ENCODE data around the gene C4A. TPM values are rescaled to one million over a fixed set of nuclear protein-coding genes. Genes with fewer than 3 reads are reported as not detected.
A peak's percentile ranks its signal among the peaks of the same experiment; 100 is the strongest.
"Not testable (repeated sequence)": the region's sequence is repeated elsewhere in the genome, so short reads cannot be mapped to it uniquely, and the experiment has no call there.

C4A gene
- total RNA-seq, 1 experiment from 2014 or later = 0.30 TPM

GRCh38 chr6:32041050-32041321 is 59.1 kb downstream of the C4A start:
- DNase-seq (ENCODE audit: low read depth); in situ Hi-C loops (cut with HindIII; ENCODE audit: low pct_unique_long_range_greater_than_20kb, low sequenced_read_pairs): not testable (repeated sequence)

- DNase-seq (ENCODE audit: low read depth); in situ Hi-C loops (cut with HindIII; ENCODE audit: low pct_unique_long_range_greater_than_20kb, low sequenced_read_pairs): not testable (repeated sequence)
Observed at GRCh38 chr6:32041385-32041784, 59.5 kb downstream of the C4A start.

DNA sequence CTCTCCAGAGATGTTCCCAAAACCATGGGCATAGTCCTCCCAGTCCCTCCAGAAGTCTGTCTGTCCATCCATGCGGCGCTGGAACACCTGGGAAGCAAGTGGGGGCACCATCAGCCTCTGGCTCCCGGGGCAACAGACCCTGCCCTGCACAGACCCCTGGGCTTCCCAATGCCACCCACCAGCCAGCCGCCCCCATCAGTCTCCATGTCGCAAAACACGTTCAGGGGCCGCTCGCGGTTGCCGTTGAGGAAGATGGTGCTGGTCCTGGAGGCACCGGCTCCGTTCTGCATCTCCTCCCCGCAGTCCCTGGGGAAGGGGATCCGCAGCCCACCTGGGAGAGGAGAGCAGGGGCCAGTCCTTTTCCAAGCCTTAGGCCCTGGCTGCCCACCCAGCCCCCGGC is 60.4 kb downstream of the C4A start:
- in situ Hi-C loops (cut with HindIII; ENCODE audit: low pct_unique_long_range_greater_than_20kb, low sequenced_read_pairs) = not testable (repeated sequence)

GRCh38 chr6:32043589-32044380 is 61.9 kb downstream of the C4A start:
- in situ Hi-C loops (cut with HindIII; ENCODE audit: low pct_unique_long_range_greater_than_20kb, low sequenced_read_pairs); DNase-seq (ENCODE audit: low read depth): not testable (repeated sequence)

More for the DNA sequence above, 60.4 kb downstream of the C4A start:
- not testable (repeated sequence) for DNase-seq (ENCODE audit: low read depth)

DNA sequence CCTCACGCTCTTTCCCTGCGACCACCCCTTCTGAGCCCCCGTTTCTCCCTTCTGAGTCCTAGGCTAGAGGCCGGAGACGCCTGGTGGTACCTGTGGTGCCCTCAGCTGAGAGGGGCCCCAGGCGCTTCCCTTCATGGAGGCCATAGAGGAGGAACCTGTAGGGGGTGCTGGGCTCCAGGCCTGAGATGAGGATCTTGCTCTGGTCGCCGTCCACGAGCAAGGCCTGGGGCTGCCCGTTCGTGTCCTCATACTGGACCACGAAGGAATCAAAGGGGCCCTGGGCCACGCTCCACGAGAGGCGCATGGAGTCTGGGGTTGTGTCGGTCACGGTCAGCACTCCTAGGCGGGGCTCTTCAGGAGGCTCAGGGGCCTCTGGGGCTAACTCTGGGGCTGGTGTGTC is 63.1 kb downstream of the C4A start:
- DNase-seq (ENCODE audit: low read depth); in situ Hi-C loops (cut with HindIII; ENCODE audit: low pct_unique_long_range_greater_than_20kb, low sequenced_read_pairs): not testable (repeated sequence)

DNA sequence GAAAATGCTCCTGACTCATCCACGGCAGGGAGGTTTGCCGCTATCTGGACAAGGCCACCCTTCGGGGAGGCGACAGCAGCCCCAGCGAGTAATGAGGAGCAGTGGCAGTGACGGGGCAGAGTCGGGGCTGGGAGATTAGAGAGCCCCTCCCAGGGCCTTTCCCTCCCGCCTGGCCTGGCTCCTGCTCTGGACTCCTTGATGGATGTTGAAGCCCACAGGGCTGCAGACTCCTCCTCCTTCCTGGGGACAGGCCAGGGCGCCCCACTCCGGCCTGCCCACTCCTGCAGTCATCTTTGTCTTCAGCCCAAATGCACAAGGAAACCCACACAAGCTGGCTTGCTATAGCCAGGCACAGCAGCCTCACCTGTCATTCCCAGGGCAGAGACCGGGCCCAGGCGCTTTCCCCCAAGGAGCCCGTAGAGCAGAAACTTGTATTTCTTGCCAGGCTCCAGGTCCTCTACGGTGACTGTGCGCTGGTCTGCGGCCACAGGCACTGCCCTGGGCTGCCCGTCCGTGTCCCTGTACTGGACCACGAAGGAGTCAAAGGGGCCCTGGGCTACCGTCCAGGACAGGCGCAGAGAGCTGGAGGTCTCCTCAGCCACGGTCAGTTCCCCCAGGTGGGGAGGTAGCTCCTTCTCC is 64.1 kb downstream of the C4A start:
- DNase-seq (ENCODE audit: low read depth) = no peak
- in situ Hi-C loops (cut with HindIII; ENCODE audit: low pct_unique_long_range_greater_than_20kb, low sequenced_read_pairs) = no loop called here

- no peak for DNase-seq (ENCODE audit: low read depth)
- in situ Hi-C loops (cut with HindIII; ENCODE audit: low pct_unique_long_range_greater_than_20kb, low sequenced_read_pairs) = no loop called here
Observed at GRCh38 chr6:32046450-32047083, 64.7 kb downstream of the C4A start.

- peak; percentile 51 for DNase-seq (ENCODE audit: low read depth)
- in situ Hi-C loops (cut with HindIII; ENCODE audit: low pct_unique_long_range_greater_than_20kb, low sequenced_read_pairs) = no loop called here
Observed at GRCh38 chr6:32047084-32047478, 65.2 kb downstream of the C4A start.

DNA sequence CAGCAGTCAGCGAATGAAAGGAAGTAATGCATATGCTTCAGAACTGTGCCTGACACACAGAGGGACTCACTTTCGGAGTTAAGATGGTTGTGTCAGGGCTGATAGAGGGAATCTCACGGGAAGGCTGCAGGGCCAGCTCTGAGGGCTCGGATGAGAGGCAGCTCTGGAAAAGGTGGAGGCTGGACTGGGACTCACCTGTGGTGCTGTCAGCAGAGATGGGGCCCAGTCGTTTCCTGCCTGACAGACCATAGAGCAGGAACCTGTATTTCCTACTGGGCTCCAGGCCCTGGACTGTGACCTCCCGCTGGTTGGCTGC is 65.6 kb downstream of the C4A start:
- DNase-seq (ENCODE audit: low read depth) = no peak
- in situ Hi-C loops (cut with HindIII; ENCODE audit: low pct_unique_long_range_greater_than_20kb, low sequenced_read_pairs) = no loop called here

- in situ Hi-C loops (cut with HindIII; ENCODE audit: low pct_unique_long_range_greater_than_20kb, low sequenced_read_pairs) = no loop called here
- peak; percentile 31 for DNase-seq (ENCODE audit: low read depth)
Observed at GRCh38 chr6:32047855-32048766, 66.3 kb downstream of the C4A start.

- DNase-seq (ENCODE audit: low read depth); in situ Hi-C loops (cut with HindIII; ENCODE audit: low pct_unique_long_range_greater_than_20kb, low sequenced_read_pairs): not testable (repeated sequence)
Observed at GRCh38 chr6:32049149-32049548, 67.3 kb downstream of the C4A start.

- in situ Hi-C loops (cut with HindIII; ENCODE audit: low pct_unique_long_range_greater_than_20kb, low sequenced_read_pairs); DNase-seq (ENCODE audit: low read depth): not testable (repeated sequence)
Observed at GRCh38 chr6:32049736-32050135, 67.9 kb downstream of the C4A start.

DNA sequence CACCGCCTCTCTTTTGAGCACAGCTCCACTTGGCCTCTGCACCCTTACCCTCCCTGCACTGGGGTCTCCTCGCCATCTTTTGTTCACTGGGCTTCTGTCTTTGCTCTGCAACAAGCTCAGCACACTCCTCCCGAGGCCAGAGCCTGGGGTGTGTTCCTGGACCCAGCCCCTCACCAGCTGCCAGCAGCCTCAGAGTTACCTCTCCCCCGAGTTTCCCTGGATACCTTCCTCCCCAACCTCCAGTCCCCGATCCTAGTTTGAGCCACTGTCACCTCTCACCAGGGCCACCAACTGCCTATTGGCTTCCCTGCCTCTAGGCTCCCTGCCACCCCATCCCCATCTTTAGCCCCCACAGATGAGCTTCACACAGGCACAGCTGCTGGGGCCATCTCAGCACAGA is 68.7 kb downstream of the C4A start:
- in situ Hi-C loops (cut with HindIII; ENCODE audit: low pct_unique_long_range_greater_than_20kb, low sequenced_read_pairs) = no loop called here
- no peak for DNase-seq (ENCODE audit: low read depth)

Other genes with a start within 250 kb of the C4A start
- gene CLIC1, start 245.5 kb upstream of the C4A start, total RNA-seq (2014; rRNA removed; shearing (Covaris generic); ENCODE audit: low replicate concordance) = 1,335 and 1,598 TPM in 2 replicates
- gene MSH5, start 242.1 kb upstream of the C4A start, total RNA-seq (2014; rRNA removed; shearing (Covaris generic); ENCODE audit: low replicate concordance) = 20.2 and 54.7 TPM in 2 replicates
- 6.2 TPM in 1 of 2 replicates, not detected in the other for gene SAPCD1, start 219.4 kb upstream of the C4A start, total RNA-seq (2014; rRNA removed; shearing (Covaris generic); ENCODE audit: low replicate concordance)
- 5.5 and 6.1 TPM in 2 replicates for gene VWA7, start 204.7 kb upstream of the C4A start, total RNA-seq (2014; rRNA removed; shearing (Covaris generic); ENCODE audit: low replicate concordance)
- 122 and 144 TPM in 2 replicates for gene VARS1, start 186.3 kb upstream of the C4A start, total RNA-seq (2014; rRNA removed; shearing (Covaris generic); ENCODE audit: low replicate concordance)
- gene LSM2, start 175.1 kb upstream of the C4A start, total RNA-seq (2014; rRNA removed; shearing (Covaris generic); ENCODE audit: low replicate concordance) = 75.6 and 85.5 TPM in 2 replicates
- gene HSPA1L, start 166.8 kb upstream of the C4A start, total RNA-seq (2014; rRNA removed; shearing (Covaris generic); ENCODE audit: low replicate concordance) = 0.61 and 2.0 TPM in 2 replicates
- gene HSPA1A, start 166.5 kb upstream of the C4A start, total RNA-seq (2014; rRNA removed; shearing (Covaris generic); ENCODE audit: low replicate concordance) = 316 and 350 TPM in 2 replicates
- 441 and 449 TPM in 2 replicates for gene HSPA1B, start 154.3 kb upstream of the C4A start, total RNA-seq (2014; rRNA removed; shearing (Covaris generic); ENCODE audit: low replicate concordance)
- 73.1 and 105 TPM in 2 replicates for gene NEU1, start 119.2 kb upstream of the C4A start, total RNA-seq (2014; rRNA removed; shearing (Covaris generic); ENCODE audit: low replicate concordance)
- gene SLC44A4, start 103.1 kb upstream of the C4A start, total RNA-seq (2014; rRNA removed; shearing (Covaris generic); ENCODE audit: low replicate concordance) = 0.54 TPM in 1 of 2 replicates, not detected in the other
- 74.6 and 79.0 TPM in 2 replicates for gene EHMT2, start 84.4 kb upstream of the C4A start, total RNA-seq (2014; rRNA removed; shearing (Covaris generic); ENCODE audit: low replicate concordance)
- 5.5 and 9.3 TPM in 2 replicates for gene ZBTB12, start 80.0 kb upstream of the C4A start, total RNA-seq (2014; rRNA removed; shearing (Covaris generic); ENCODE audit: low replicate concordance)
- 3.2 and 7.7 TPM in 2 replicates for gene C2, start 54.3 kb upstream of the C4A start, total RNA-seq (2014; rRNA removed; shearing (Covaris generic); ENCODE audit: low replicate concordance)
- 2.6 and 4.7 TPM in 2 replicates for gene CFB, start 36.0 kb upstream of the C4A start, total RNA-seq (2014; rRNA removed; shearing (Covaris generic); ENCODE audit: low replicate concordance)
- 293 and 348 TPM in 2 replicates for gene NELFE, start 23.1 kb upstream of the C4A start, total RNA-seq (2014; rRNA removed; shearing (Covaris generic); ENCODE audit: low replicate concordance)
- 29.2 and 49.6 TPM in 2 replicates for gene SKIC2, start 22.9 kb upstream of the C4A start, total RNA-seq (2014; rRNA removed; shearing (Covaris generic); ENCODE audit: low replicate concordance)
- 30.5 and 52.6 TPM in 2 replicates for gene DXO, start 9.9 kb upstream of the C4A start, total RNA-seq (2014; rRNA removed; shearing (Covaris generic); ENCODE audit: low replicate concordance)
- not detected in 2 replicates for gene C4B, start 32.7 kb downstream of the C4A start, total RNA-seq (2014; rRNA removed; shearing (Covaris generic); ENCODE audit: low replicate concordance)
- gene CYP21A2, start 56.4 kb downstream of the C4A start, total RNA-seq (2014; rRNA removed; shearing (Covaris generic); ENCODE audit: low replicate concordance) = not detected in 2 replicates
- 0.90 and 1.4 TPM in 2 replicates for gene TNXB, start 127.3 kb downstream of the C4A start, total RNA-seq (2014; rRNA removed; shearing (Covaris generic); ENCODE audit: low replicate concordance)
- gene ATF6B, start 146.2 kb downstream of the C4A start, total RNA-seq (2014; rRNA removed; shearing (Covaris generic); ENCODE audit: low replicate concordance) = 9.2 and 9.7 TPM in 2 replicates
- gene FKBPL, start 148.2 kb downstream of the C4A start, total RNA-seq (2014; rRNA removed; shearing (Covaris generic); ENCODE audit: low replicate concordance) = 19.5 and 22.7 TPM in 2 replicates
- not detected in 2 replicates for gene PRRT1, start 169.9 kb downstream of the C4A start, total RNA-seq (2014; rRNA removed; shearing (Covaris generic); ENCODE audit: low replicate concordance)
- 27.3 and 270 TPM in 2 replicates for gene PPT2, start 172.1 kb downstream of the C4A start, total RNA-seq (2014; rRNA removed; shearing (Covaris generic); ENCODE audit: low replicate concordance)
- gene EGFL8, start 182.5 kb downstream of the C4A start, total RNA-seq (2014; rRNA removed; shearing (Covaris generic); ENCODE audit: low replicate concordance) = 1.5 and 3.6 TPM in 2 replicates
- gene AGPAT1, start 194.0 kb downstream of the C4A start, total RNA-seq (2014; rRNA removed; shearing (Covaris generic); ENCODE audit: low replicate concordance) = 42.7 and 61.0 TPM in 2 replicates
- gene RNF5, start 196.3 kb downstream of the C4A start, total RNA-seq (2014; rRNA removed; shearing (Covaris generic); ENCODE audit: low replicate concordance) = 111 and 147 TPM in 2 replicates
- 1.7 and 1.9 TPM in 2 replicates for gene AGER, start 202.2 kb downstream of the C4A start, total RNA-seq (2014; rRNA removed; shearing (Covaris generic); ENCODE audit: low replicate concordance)
- 80.1 and 87.2 TPM in 2 replicates for gene PBX2, start 208.1 kb downstream of the C4A start, total RNA-seq (2014; rRNA removed; shearing (Covaris generic); ENCODE audit: low replicate concordance)
- 0.14 and 3.4 TPM in 2 replicates for gene GPSM3, start 210.6 kb downstream of the C4A start, total RNA-seq (2014; rRNA removed; shearing (Covaris generic); ENCODE audit: low replicate concordance)
- gene NOTCH4, start 242.0 kb downstream of the C4A start, total RNA-seq (2014; rRNA removed; shearing (Covaris generic); ENCODE audit: low replicate concordance) = 0.26 and 0.71 TPM in 2 replicates

Measured in Caki2 (cell line).